ENCODE data around the gene XAGE5. TPM values are rescaled to one million over a fixed set of nuclear protein-coding genes. Genes with fewer than 3 reads are reported as not detected.
"Not testable (repeated sequence)": the region's sequence is repeated elsewhere in the genome, so short reads cannot be mapped to it uniquely, and the experiment has no call there.

XAGE5 gene
- total RNA-seq = not detected in 2 replicates
- long read RNA-seq = 0 reads

- no peak for TF ChIP-seq CTCF (IDR thresholded peaks at IDR 0.05)
- no peak within 1 kb of the TSS for H3K4me3 Mint-ChIP-seq (ENCODE audit: unreplicated experiment)
- DNase-seq (ENCODE audit: extremely low spot score, unreplicated experiment) = no peak
- no peaks in the 10 kb centered on the region for H3K27me3 Mint-ChIP-seq (ENCODE audit: unreplicated experiment)
- no peaks in the 10 kb centered on the region for H3K36me3 Mint-ChIP-seq (ENCODE audit: unreplicated experiment)
- H3K27ac Mint-ChIP-seq (ENCODE audit: unreplicated experiment) = no peak within 1 kb of the TSS
- H3K9me3 Mint-ChIP-seq (ENCODE audit: unreplicated experiment) = peaks cover 14% of the 10 kb centered on the region
- no peaks in the 10 kb centered on the region for H3K4me1 Mint-ChIP-seq (ENCODE audit: unreplicated experiment)
These were observed at the start of gene XAGE5 for GRCh38 chrX:52811065-52811625. TSS of gene XAGE5 (plus strand) at chrX:52811287. CDS start at chrX:52812567, 1,280 bp downstream.

- H3K4me3 Mint-ChIP-seq (ENCODE audit: unreplicated experiment); DNase-seq (ENCODE audit: extremely low spot score, unreplicated experiment); H3K27me3 Mint-ChIP-seq (ENCODE audit: unreplicated experiment); H3K4me1 Mint-ChIP-seq (ENCODE audit: unreplicated experiment); H3K36me3 Mint-ChIP-seq (ENCODE audit: unreplicated experiment); H3K27ac Mint-ChIP-seq (ENCODE audit: unreplicated experiment); H3K9me3 Mint-ChIP-seq (ENCODE audit: unreplicated experiment): not testable (repeated sequence)
These were observed 45.1 kb upstream of the XAGE5 start for GRCh38 chrX:52765983-52766382.

- not testable (repeated sequence) for H3K4me1 Mint-ChIP-seq (ENCODE audit: unreplicated experiment); H3K27ac Mint-ChIP-seq (ENCODE audit: unreplicated experiment); H3K9me3 Mint-ChIP-seq (ENCODE audit: unreplicated experiment); H3K36me3 Mint-ChIP-seq (ENCODE audit: unreplicated experiment); H3K4me3 Mint-ChIP-seq (ENCODE audit: unreplicated experiment); DNase-seq (ENCODE audit: extremely low spot score, unreplicated experiment); H3K27me3 Mint-ChIP-seq (ENCODE audit: unreplicated experiment)
These were observed 37.6 kb upstream of the XAGE5 start for GRCh38 chrX:52773504-52773903.

- not testable (repeated sequence) for H3K36me3 Mint-ChIP-seq (ENCODE audit: unreplicated experiment); H3K27me3 Mint-ChIP-seq (ENCODE audit: unreplicated experiment); H3K4me1 Mint-ChIP-seq (ENCODE audit: unreplicated experiment); H3K9me3 Mint-ChIP-seq (ENCODE audit: unreplicated experiment); DNase-seq (ENCODE audit: extremely low spot score, unreplicated experiment); H3K27ac Mint-ChIP-seq (ENCODE audit: unreplicated experiment); H3K4me3 Mint-ChIP-seq (ENCODE audit: unreplicated experiment)
These were observed 13.8 kb upstream of the XAGE5 start, which contains the start of gene SPANXN5 for GRCh38 chrX:52797327-52797726. TSS of gene SPANXN5 (minus strand) at chrX:52797427. CDS start at chrX:52797348, 79 bp downstream.

- H3K27me3 Mint-ChIP-seq (ENCODE audit: unreplicated experiment); H3K4me3 Mint-ChIP-seq (ENCODE audit: unreplicated experiment); H3K36me3 Mint-ChIP-seq (ENCODE audit: unreplicated experiment); H3K4me1 Mint-ChIP-seq (ENCODE audit: unreplicated experiment); DNase-seq (ENCODE audit: extremely low spot score, unreplicated experiment); H3K9me3 Mint-ChIP-seq (ENCODE audit: unreplicated experiment); H3K27ac Mint-ChIP-seq (ENCODE audit: unreplicated experiment): not testable (repeated sequence)
These were observed 6.2 kb upstream of the XAGE5 start for GRCh38 chrX:52804876-52805275.

GRCh38 chrX:52819788-52820187, 8.7 kb downstream of the XAGE5 start:
- no peaks in the 10 kb centered on the region for H3K36me3 Mint-ChIP-seq (ENCODE audit: unreplicated experiment)
- H3K4me1 Mint-ChIP-seq (ENCODE audit: unreplicated experiment) = no peaks in the 10 kb centered on the region
- no peak overlapping the region for H3K27ac Mint-ChIP-seq (ENCODE audit: unreplicated experiment)
- no peak overlapping the region for H3K4me3 Mint-ChIP-seq (ENCODE audit: unreplicated experiment)
- peaks cover 3% of the 10 kb centered on the region for H3K9me3 Mint-ChIP-seq (ENCODE audit: unreplicated experiment)
- no peak for TF ChIP-seq CTCF (IDR thresholded peaks at IDR 0.05)
- H3K27me3 Mint-ChIP-seq (ENCODE audit: unreplicated experiment) = no peaks in the 10 kb centered on the region
- DNase-seq (ENCODE audit: extremely low spot score, unreplicated experiment) = no peak

GRCh38 chrX:52821079-52821760, 10.1 kb downstream of the XAGE5 start:
- Mint-ChIP-seq H3K36me3 (ENCODE audit: unreplicated experiment) (no peaks in the 10 kb centered on the region), H3K9me3 (ENCODE audit: unreplicated experiment) (peaks cover 3% of the 10 kb centered on the region), H3K27me3 (ENCODE audit: unreplicated experiment) (no peaks in the 10 kb centered on the region), H3K27ac (ENCODE audit: unreplicated experiment) (no peak overlapping the region), H3K4me1 (ENCODE audit: unreplicated experiment) (no peaks in the 10 kb centered on the region), H3K4me3 (ENCODE audit: unreplicated experiment) (no peak overlapping the region)
- TF ChIP-seq CTCF (IDR thresholded peaks at IDR 0.05) = no peak
- DNase-seq (ENCODE audit: extremely low spot score, unreplicated experiment) = no peak
